Endodermal cell (in vitro differentiated cells): ENCODE results near the gene IL17D. TPM values are rescaled to one million over a fixed set of nuclear protein-coding genes. Genes with fewer than 3 reads are reported as not detected.

Source experiments
- DNase-seq: peaks from one replicate; pipeline ENCODE4 v3.0.0-alpha.2; 2017
- H3K27ac ChIP-seq: 2 replicates; pipeline ENCODE4 v1.5.1; 2013; ENCODE audit warnings: mild to moderate bottlenecking, low read depth, low read length, moderate library complexity
- H3K27me3 ChIP-seq: 2 replicates; pipeline ENCODE4 v1.6.1; 2013; ENCODE audit warnings: mild to moderate bottlenecking, low read length, moderate library complexity; ENCODE audit not compliant: insufficient read depth, control insufficient read depth, poor library complexity, severe bottlenecking
- H3K36me3 ChIP-seq: 2 replicates; pipeline ENCODE4 v1.7.0; 2013; ENCODE audit warnings: mild to moderate bottlenecking, low read length, moderate library complexity; ENCODE audit not compliant: control insufficient read depth, insufficient read depth
- H3K4me1 ChIP-seq: one replicate; pipeline ENCODE4 v1.7.0; 2013; ENCODE audit warnings: low read length; ENCODE audit not compliant: control insufficient read depth, insufficient read depth
- H3K4me3 ChIP-seq: 2 replicates; pipeline ENCODE4 v1.5.1; 2013; ENCODE audit warnings: mild to moderate bottlenecking, low read length, moderate library complexity
- H3K9ac ChIP-seq: 2 replicates; pipeline ENCODE4 v1.6.1; 2013; ENCODE audit warnings: mild to moderate bottlenecking, low read length, moderate library complexity; ENCODE audit not compliant: poor library complexity, severe bottlenecking; ENCODE audit errors: extremely low read depth
- H3K9me3 ChIP-seq: 2 replicates; pipeline ENCODE4 v1.6.1; 2013; ENCODE audit warnings: mild to moderate bottlenecking, low read length, moderate library complexity; ENCODE audit not compliant: control insufficient read depth
- H3K27ac Mint-ChIP-seq: 2 replicates; pipeline ENCODE4 v1.8.0; 2020; ENCODE audit warnings: mixed read lengths
- H3K27me3 Mint-ChIP-seq: 2 replicates; pipeline ENCODE4 v1.8.0; 2021; ENCODE audit warnings: mild to moderate bottlenecking, mixed read lengths; ENCODE audit not compliant: insufficient read depth
- H3K36me3 Mint-ChIP-seq: 2 replicates; pipeline ENCODE4 v1.8.0; 2020; ENCODE audit warnings: low read depth, mixed read lengths
- H3K4me1 Mint-ChIP-seq: 2 replicates; pipeline ENCODE4 v1.8.0; 2020; ENCODE audit warnings: mixed read lengths
- H3K4me3 Mint-ChIP-seq: 2 replicates; pipeline ENCODE4 v1.8.0; 2020; ENCODE audit warnings: mild to moderate bottlenecking, moderate library complexity, mixed read lengths
- H3K9me3 Mint-ChIP-seq: 2 replicates; pipeline ENCODE4 v1.8.0; 2020; ENCODE audit warnings: mild to moderate bottlenecking, mixed read lengths
- CTCF ChIP-seq: fragments of 200-600 bp; sonication (generic); conservative IDR thresholded peaks from 2 replicates; pipeline ENCODE4 v1.5.0; 2021; ENCODE audit warnings: antibody characterized with exemption, mild to moderate bottlenecking
- WGBS, 2 experiments: methylation state at CpG; one replicate each; pipeline versions ENCODE4 v1.1.5 to v1.1.7; 2013; ENCODE audit warnings: missing lambda C conversion rate in 2 of 2, mixed read lengths in 1 of 2; ENCODE audit not compliant: insufficient coverage in 1 of 2, insufficient read length in 1 of 2; 5-methylcytosine and 5-hydroxymethylcytosine counted together
- total RNA-seq, 2 donors: library from RNA; stranded (reverse); fragmentation: NEBNext Ultra II Directional in 1 of 2; extraction: Animal tissue kit (Norgen Biotek cat#: 25700) in 1 of 2; gene quantifications; 2 replicates in 1 of 2; 3 replicates in 1 of 2; pipeline ENCODE4 v1.2.1, GENCODE V29; 2021

The IL17D gene
- total RNA-seq, 2 donors from 2014 or later, result 0.33 to 0.88 TPM

- no peak overlapping the region for H3K4me3 ChIP-seq
- H3K4me1 Mint-ChIP-seq, result no peaks in the 10 kb centered on the region
- H3K36me3 ChIP-seq, result peaks cover 3% of the 10 kb centered on the region
- H3K27ac ChIP-seq, result no peak overlapping the region
- H3K9ac ChIP-seq, result no peak overlapping the region
- no peaks in the 10 kb centered on the region for H3K27me3 Mint-ChIP-seq
- H3K4me3 Mint-ChIP-seq, result no peak overlapping the region
- no peaks in the 10 kb centered on the region for H3K9me3 Mint-ChIP-seq
- H3K36me3 Mint-ChIP-seq, result peaks cover 10% of the 10 kb centered on the region
- DNase-seq, result no peak
- no peak for TF ChIP-seq CTCF
- H3K9me3 ChIP-seq, result no peaks in the 10 kb centered on the region
- no peaks in the 10 kb centered on the region for H3K27me3 ChIP-seq
- no peaks in the 10 kb centered on the region for H3K4me1 ChIP-seq
- H3K27ac Mint-ChIP-seq, result no peak overlapping the region
Observed at GRCh38 chr13:20664351-20664750, 39.1 kb upstream of the IL17D start.

- Mint-ChIP-seq H3K4me3 (no peak overlapping the region), H3K4me1 (no peaks in the 10 kb centered on the region), H3K27ac (no peak overlapping the region), H3K27me3 (no peaks in the 10 kb centered on the region), H3K36me3 (peaks cover 13% of the 10 kb centered on the region), H3K9me3 (no peaks in the 10 kb centered on the region)
- WGBS, 2 experiments, result 91 to 97% methylated on average over 4 of the region's 4 CpGs
- Histone ChIP-seq H3K27ac (no peak overlapping the region), H3K36me3 (peaks cover 3% of the 10 kb centered on the region), H3K9me3 (no peaks in the 10 kb centered on the region), H3K27me3 (no peaks in the 10 kb centered on the region), H3K4me1 (no peaks in the 10 kb centered on the region), H3K9ac (no peak overlapping the region), H3K4me3 (no peak overlapping the region)
- no peak for TF ChIP-seq CTCF
- no peak for DNase-seq
Observed at GRCh38 chr13:20666948-20667347, 36.6 kb upstream of the IL17D start.

- no peak overlapping the region for H3K27ac Mint-ChIP-seq
- H3K4me3 Mint-ChIP-seq, result no peak overlapping the region
- peaks cover 13% of the 10 kb centered on the region for H3K36me3 Mint-ChIP-seq
- H3K27me3 ChIP-seq, result no peaks in the 10 kb centered on the region
- H3K36me3 ChIP-seq, result peaks cover 3% of the 10 kb centered on the region
- no peaks in the 10 kb centered on the region for H3K4me1 Mint-ChIP-seq
- no peak for TF ChIP-seq CTCF
- no peak for DNase-seq
- H3K9me3 ChIP-seq, result no peaks in the 10 kb centered on the region
- no peak overlapping the region for H3K4me3 ChIP-seq
- no peak overlapping the region for H3K9ac ChIP-seq
- WGBS, 2 experiments, result 90 to 91% methylated on average over 3 to 4 of the region's 4 CpGs
- H3K4me1 ChIP-seq, result no peaks in the 10 kb centered on the region
- no peaks in the 10 kb centered on the region for H3K27me3 Mint-ChIP-seq
- no peak overlapping the region for H3K27ac ChIP-seq
- H3K9me3 Mint-ChIP-seq, result no peaks in the 10 kb centered on the region
Observed at GRCh38 chr13:20667857-20668437, 35.6 kb upstream of the IL17D start.
